IMR-90 (cell line): ENCODE results near the gene ITGAE. TPM values are rescaled to one million over a fixed set of nuclear protein-coding genes. Genes with fewer than 3 reads are reported as not detected.

Source experiments
- ATAC-seq: fragments of 200-7000 bp; cut with Tn5 transposase; 2 replicates; pipeline ENCODE4 v1.9.1; 2020; ENCODE audit warnings: low read depth, mild to moderate bottlenecking, moderate library complexity
- BruUV-seq: library from RNA; stranded (reverse); fragments of 400-500 nt; replicated peaks from 2 replicates; lab custom pipeline; 2021; lab: Mats Ljungman, UMichigan
- CTCF ChIA-PET: fragments of 300-600 bp; formaldehyde crosslinking; extraction: SDS; loops from one replicate; lab custom pipeline; 2021; ENCODE audit warnings: antibody characterized with exemption; lab: Yijun Ruan, JAX
- POLR2A ChIA-PET: fragments of 300-600 bp; sonication (Branson Sonifier 250); formaldehyde crosslinking; loops from one replicate; lab custom pipeline; 2022; ENCODE audit warnings: antibody characterized with exemption; ENCODE audit not compliant: unreplicated experiment; lab: Charles Lee
- DNase-seq: peaks from one replicate; pipeline ENCODE4 v3.0.0; 2013
- H2AFZ ChIP-seq: replicated peaks from 2 replicates; pipeline ENCODE3; 2013; ENCODE audit warnings: low read length, mild to moderate bottlenecking; ENCODE audit not compliant: poor library complexity
- H2AK5ac ChIP-seq: 2 replicates; pipeline ENCODE4 v1.6.1; 2013; ENCODE audit warnings: low read depth, low read length, inconsistent platforms
- H2AK9ac ChIP-seq: replicated peaks from 2 replicates; pipeline ENCODE3; 2013; ENCODE audit warnings: mild to moderate bottlenecking, low read depth, low read length, moderate library complexity; ENCODE audit not compliant: poor library complexity
- H2BK120ac ChIP-seq: 2 replicates; pipeline ENCODE4 v1.6.1; 2013; ENCODE audit warnings: low read depth, low read length, inconsistent platforms
- H2BK15ac ChIP-seq: 3 replicates; pipeline ENCODE4 v1.6.1; 2013; ENCODE audit warnings: low read depth, low read length, inconsistent platforms
- H2BK20ac ChIP-seq: 2 replicates; pipeline ENCODE4 v1.6.1; 2013; ENCODE audit warnings: low read depth, mild to moderate bottlenecking, inconsistent platforms, low read length, moderate library complexity
- H2BK5ac ChIP-seq: 2 replicates; pipeline ENCODE4 v1.6.1; 2013; ENCODE audit warnings: mild to moderate bottlenecking, low read depth, low read length, inconsistent platforms; ENCODE audit not compliant: poor library complexity, severe bottlenecking
- H3K14ac ChIP-seq: replicated peaks from 2 replicates; pipeline ENCODE4 v1.6.1; 2013; ENCODE audit warnings: low read depth, low read length, inconsistent platforms
- H3K18ac ChIP-seq: 2 replicates; pipeline ENCODE4 v1.6.1; 2013; ENCODE audit warnings: low read depth, low read length, control low read depth
- H3K23ac ChIP-seq: 2 replicates; pipeline ENCODE4 v1.6.1; 2013; ENCODE audit warnings: low read depth, low read length, inconsistent platforms
- H3K27ac ChIP-seq: 2 replicates; pipeline ENCODE4 v1.5.1; 2013; ENCODE audit warnings: mild to moderate bottlenecking, control low read depth, low read length; ENCODE audit not compliant: insufficient read depth
- H3K27me3 ChIP-seq: 2 replicates; pipeline ENCODE4 v1.6.1; 2013; ENCODE audit warnings: low read length; ENCODE audit not compliant: control insufficient read depth, insufficient read depth
- H3K36me3 ChIP-seq: 2 replicates; pipeline ENCODE4 v1.6.1; 2013; ENCODE audit warnings: low read length, mixed read lengths; ENCODE audit not compliant: control insufficient read depth, insufficient read depth
- H3K4ac ChIP-seq: 2 replicates; pipeline ENCODE4 v1.6.1; 2013; ENCODE audit warnings: low read depth, low read length, inconsistent platforms
- H3K4me1 ChIP-seq: 2 replicates; pipeline ENCODE4 v1.6.1; 2013; ENCODE audit warnings: low read length, mixed read lengths; ENCODE audit not compliant: control insufficient read depth, insufficient read depth
- H3K4me2 ChIP-seq: 2 replicates; pipeline ENCODE4 v1.6.1; 2013; ENCODE audit warnings: low read depth, mild to moderate bottlenecking, control low read depth, low read length, moderate library complexity
- H3K4me3 ChIP-seq: 2 replicates; pipeline ENCODE4 v1.5.1; 2013; ENCODE audit warnings: low read depth, mild to moderate bottlenecking, control low read depth, low read length, moderate library complexity; ENCODE audit not compliant: insufficient read depth
- H3K56ac ChIP-seq: 2 replicates; pipeline ENCODE4 v1.6.1; 2013; ENCODE audit warnings: low read length, inconsistent platforms; ENCODE audit not compliant: insufficient read depth; ENCODE audit errors: extremely low read depth
- H3K79me1 ChIP-seq, 2 experiments: 2 replicates each; pipeline ENCODE4 v1.6.1; 2013; ENCODE audit warnings: low read length in 2 of 2, inconsistent platforms in 1 of 2, low read depth in 1 of 2
- H3K9ac ChIP-seq: 2 replicates; pipeline ENCODE4 v1.6.1; 2013; ENCODE audit warnings: low read depth, low read length, control low read depth
- H3K9me1 ChIP-seq: 2 replicates; pipeline ENCODE4 v1.6.1; 2013; ENCODE audit warnings: low read length, inconsistent platforms; ENCODE audit not compliant: insufficient read depth
- H3K9me3 ChIP-seq: 2 replicates; pipeline ENCODE4 v1.6.1; 2013; ENCODE audit warnings: low read length; ENCODE audit not compliant: control insufficient read depth, insufficient read depth
- H4K20me1 ChIP-seq: 2 replicates; pipeline ENCODE4 v1.6.1; 2013; ENCODE audit warnings: low read length, inconsistent platforms; ENCODE audit not compliant: insufficient read depth
- H4K5ac ChIP-seq: 2 replicates; pipeline ENCODE4 v1.6.1; 2013; ENCODE audit warnings: mild to moderate bottlenecking, low read depth, low read length, control low read depth
- H4K8ac ChIP-seq, 2 experiments: 2 replicates each; pipeline ENCODE4 v1.6.1; 2013; ENCODE audit warnings: low read depth in 2 of 2, low read length in 2 of 2, control low read depth in 1 of 2, inconsistent platforms in 1 of 2
- H4K91ac ChIP-seq: 2 replicates; pipeline ENCODE4 v1.6.1; 2013; ENCODE audit warnings: low read depth, low read length, inconsistent platforms; ENCODE audit not compliant: insufficient read depth
- BHLHE40 ChIP-seq: fragments of 150-350 bp; IDR thresholded peaks from 2 replicates; pipeline ENCODE4 v1.6.1; 2016; ENCODE audit warnings: mild to moderate bottlenecking, low read depth, low read length
- CEBPB ChIP-seq: IDR thresholded peaks from 2 replicates; pipeline ENCODE4 v1.6.1; 2012; ENCODE audit warnings: low read depth, low read length, improper control_type of control experiment
- CHD1 ChIP-seq: IDR thresholded peaks from 2 replicates; pipeline ENCODE4 v1.6.1; 2012; ENCODE audit warnings: low read depth, low read length, improper control_type of control experiment
- ELK1 ChIP-seq: fragments of 150-350 bp; IDR thresholded peaks from 2 replicates; pipeline ENCODE4 v1.6.1; 2016; ENCODE audit warnings: low read depth, mild to moderate bottlenecking, low read length, moderate library complexity, borderline replicate concordance
- FOS ChIP-seq: fragments of 150-350 bp; IDR thresholded peaks from 2 replicates; pipeline ENCODE4 v1.6.1; 2016; ENCODE audit warnings: low read depth, low read length
- MXI1 ChIP-seq: IDR thresholded peaks from 2 replicates; pipeline ENCODE4 v1.6.1; 2012; ENCODE audit warnings: low read depth, mild to moderate bottlenecking, low read length, moderate library complexity, borderline replicate concordance
- NFE2L2 ChIP-seq: fragments of 150-350 bp; IDR thresholded peaks from 2 replicates; pipeline ENCODE4 v1.6.1; 2016; ENCODE audit warnings: low read depth, mild to moderate bottlenecking, low read length
- POLR2A ChIP-seq: IDR thresholded peaks from 2 replicates; pipeline ENCODE4 v1.6.1; 2012; ENCODE audit warnings: mild to moderate bottlenecking, low read depth, low read length
- RAD21 ChIP-seq: IDR thresholded peaks from 2 replicates; pipeline ENCODE4 v1.6.1; 2012; ENCODE audit warnings: low read length, improper control_type of control experiment
- RCOR1 ChIP-seq: IDR thresholded peaks from 2 replicates; pipeline ENCODE4 v1.6.1; 2012; ENCODE audit warnings: mild to moderate bottlenecking, low read length, improper control_type of control experiment; ENCODE audit not compliant: insufficient replicate concordance
- RFX5 ChIP-seq: IDR thresholded peaks from 2 replicates; pipeline ENCODE4 v1.8.0; 2012; ENCODE audit warnings: low read depth, mild to moderate bottlenecking, low read length, moderate library complexity
- SMC3 ChIP-seq: fragments of 150-350 bp; IDR thresholded peaks from 2 replicates; pipeline ENCODE4 v1.6.1; 2016; ENCODE audit warnings: low read depth, mild to moderate bottlenecking, antibody characterized with exemption, low read length, moderate library complexity
- USF2 ChIP-seq: fragments of 150-350 bp; IDR thresholded peaks from 2 replicates; pipeline ENCODE4 v1.6.1; 2017; ENCODE audit warnings: mild to moderate bottlenecking, antibody characterized with exemption, low read length, low read depth
- WGBS, 2 experiments: methylation state at CpG; one replicate each; pipeline versions ENCODE4 v1.1.5 to v1.1.7; 2013; ENCODE audit warnings: missing lambda C conversion rate in 2 of 2; ENCODE audit not compliant: insufficient read length in 1 of 2; ENCODE audit errors: extremely low coverage in 2 of 2; 5-methylcytosine and 5-hydroxymethylcytosine counted together
- dilution Hi-C: fragments of 300-500 bp; cut with HindIII; formaldehyde crosslinking; loops from one replicate; pipeline ENCODE4 v1.14.3; 2018; ENCODE audit warnings: low sequenced_read_pairs; ENCODE audit not compliant: unreplicated experiment
- in situ Hi-C: fragments of 300-500 bp; cut with MboI; formaldehyde crosslinking; loops from 3 replicates; pipeline ENCODE4 v1.14.3; 2019; ENCODE audit warnings: low sequenced_read_pairs, inconsistent platforms, mixed read lengths
- intact Hi-C: fragments of 100-400 bp; cut with micrococcal nuclease; formaldehyde crosslinking; loops from 2 replicates; pipeline ENCODE4 v1.10.0; 2022
- polyA plus RNA-seq, 3 experiments: library from polyadenylated mRNA; depleted of rRNA; stranded (reverse); fragments of >200 nt; gene quantifications; 2 replicates each; pipeline ENCODE4 v1.2.3, GENCODE V29; 2012; ENCODE audit warnings: low replicate concordance in 1 of 3
- total RNA-seq: library from RNA; depleted of rRNA; stranded (reverse); fragments of >200 nt; gene quantifications from 2 replicates; pipeline ENCODE4 v1.2.3, GENCODE V29; 2012
- TF ChIP-seq, protein P1 (sequence below): conservative IDR thresholded peaks from 2 replicates; pipeline ENCODE4 v1.5.1; 2012; ENCODE audit warnings: mild to moderate bottlenecking, low read depth, low read length, improper control_type of control experiment

ITGAE gene
- total and polyA plus RNA-seq, 2 of the 4 experiments (the other 2 are of a cell fraction): 54.1 to 60.8 TPM

GRCh38 chr17:3724378-3725077 is 76.5 kb downstream of the ITGAE start:
- intact Hi-C loops: loop anchor here (5.0 kb wide), 2 partner anchors 42 to 57 kb away; partner anchors contain the start of genes EMC6 and TAX1BP3
- H3K27ac ChIP-seq: peak overlapping the region; percentile 24
- no peak overlapping the region for H3K18ac ChIP-seq
- no peaks in the 10 kb centered on the region for H3K9me3 ChIP-seq
- peaks cover 20 to 63% of the 10 kb centered on the region in 2 experiments for H3K79me1 ChIP-seq
- peaks cover 5% of the 10 kb centered on the region; the same call in 1 of the 2 replicates for H3K9me1 ChIP-seq
- DNase-seq (no peak), ATAC-seq (no peak)
- H3K4me1 ChIP-seq: peaks cover 17% of the 10 kb centered on the region
- in situ Hi-C loops: loop anchor here (25.0 kb wide), 1 partner anchor 288 kb away; no protein-coding TSS in a partner anchor
- peak overlapping the region; percentile 7 for H2BK5ac ChIP-seq
- ChIA-PET CTCF (no interaction called here), POLR2A (no interaction called here)
- H3K27me3 ChIP-seq: no peaks in the 10 kb centered on the region
- WGBS, 2 experiments: 2% methylated on average over 10 of the region's 27 CpGs; no CpG with 5 or more reads in 1 of the 2 experiments
- H4K8ac ChIP-seq: no peak overlapping the region; a peak in 2 of 4 replicates
- H3K14ac ChIP-seq: peak overlapping the region; percentile 62
- H3K4me2 ChIP-seq: peak overlapping the region; percentile 97
- H3K4me3 ChIP-seq: peak overlapping the region; percentile 94
- H4K5ac ChIP-seq: peak overlapping the region; percentile 12; the same call in 1 of the 2 replicates
- H2BK120ac ChIP-seq: no peak overlapping the region
- dilution Hi-C loops: no loop called here
- H3K36me3 ChIP-seq: no peaks in the 10 kb centered on the region; the same call in 1 of the 2 replicates
- no peak overlapping the region for H2BK20ac ChIP-seq
- BruUV-seq: no TSS peak
- no peak overlapping the region for H2BK15ac ChIP-seq
- peak overlapping the region; percentile 24; the same call in 1 of the 2 replicates for H3K4ac ChIP-seq
- H4K20me1 ChIP-seq: peaks cover 10% of the 10 kb centered on the region
- peak overlapping the region; percentile 80; the same call in 1 of the 2 replicates for H3K23ac ChIP-seq
- H3K9ac ChIP-seq: peak overlapping the region; percentile 83
- H2AFZ ChIP-seq: peak overlapping the region; percentile 98
- peak overlapping the region; percentile 28; the same call in 1 of the 2 replicates for H4K91ac ChIP-seq
- peak overlapping the region; percentile 44; the same call in 1 of the 2 replicates for H2AK5ac ChIP-seq
- H2AK9ac ChIP-seq: peak overlapping the region; percentile 57
- H3K56ac ChIP-seq: no peak overlapping the region
- TF ChIP-seq, protein P1, sequence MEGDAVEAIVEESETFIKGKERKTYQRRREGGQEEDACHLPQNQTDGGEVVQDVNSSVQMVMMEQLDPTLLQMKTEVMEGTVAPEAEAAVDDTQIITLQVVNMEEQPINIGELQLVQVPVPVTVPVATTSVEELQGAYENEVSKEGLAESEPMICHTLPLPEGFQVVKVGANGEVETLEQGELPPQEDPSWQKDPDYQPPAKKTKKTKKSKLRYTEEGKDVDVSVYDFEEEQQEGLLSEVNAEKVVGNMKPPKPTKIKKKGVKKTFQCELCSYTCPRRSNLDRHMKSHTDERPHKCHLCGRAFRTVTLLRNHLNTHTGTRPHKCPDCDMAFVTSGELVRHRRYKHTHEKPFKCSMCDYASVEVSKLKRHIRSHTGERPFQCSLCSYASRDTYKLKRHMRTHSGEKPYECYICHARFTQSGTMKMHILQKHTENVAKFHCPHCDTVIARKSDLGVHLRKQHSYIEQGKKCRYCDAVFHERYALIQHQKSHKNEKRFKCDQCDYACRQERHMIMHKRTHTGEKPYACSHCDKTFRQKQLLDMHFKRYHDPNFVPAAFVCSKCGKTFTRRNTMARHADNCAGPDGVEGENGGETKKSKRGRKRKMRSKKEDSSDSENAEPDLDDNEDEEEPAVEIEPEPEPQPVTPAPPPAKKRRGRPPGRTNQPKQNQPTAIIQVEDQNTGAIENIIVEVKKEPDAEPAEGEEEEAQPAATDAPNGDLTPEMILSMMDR: no peak
- TF ChIP-seq RFX5 (no peak), CHD1 (no peak), CEBPB (no peak), MXI1 (no peak), NFE2L2 (no peak), RAD21 (no peak), USF2 (no peak), FOS (no peak), SMC3 (no peak), RCOR1 (no peak), ELK1 (no peak), POLR2A (no peak), BHLHE40 (no peak)
